Liver (tissue), 2 donors: ENCODE results near the gene SLC2A1.

ENCODE experiments used
- TF ChIP-seq, protein P1 (sequence below): IDR thresholded peaks from 2 replicates; pipeline ENCODE4 v1.6.1; 2016; ENCODE audit warnings: antibody characterized with exemption
- TF ChIP-seq, protein P2 (sequence below): fragments of 150-350 bp; IDR thresholded peaks from 2 replicates; pipeline ENCODE4 v1.5.1; 2017; ENCODE audit warnings: improper control_type of control experiment, low read depth, low read length; ENCODE audit not compliant: missing input control
- donor health status: healthy.

DNA sequence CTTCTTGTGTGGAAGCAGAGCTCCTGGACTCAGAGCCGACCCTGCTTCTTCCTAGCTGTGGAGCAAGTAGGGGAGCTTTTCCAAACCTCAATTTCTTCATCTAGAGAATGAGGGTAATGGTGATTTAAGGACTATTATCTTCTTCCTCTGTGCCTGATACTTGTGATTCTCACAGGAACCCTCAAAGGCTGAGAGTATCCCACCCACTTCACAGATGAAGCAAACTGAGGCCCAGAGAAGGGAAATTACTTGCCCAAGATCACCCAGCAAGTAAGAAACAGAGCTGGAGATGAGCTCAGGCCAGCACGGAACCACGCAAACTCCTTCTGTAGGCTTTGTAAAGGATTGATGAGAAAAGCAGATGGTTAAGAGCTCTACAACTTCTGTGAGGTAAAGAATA lies 15.1 kb upstream of the SLC2A1 start:
- TF ChIP-seq, protein P1, sequence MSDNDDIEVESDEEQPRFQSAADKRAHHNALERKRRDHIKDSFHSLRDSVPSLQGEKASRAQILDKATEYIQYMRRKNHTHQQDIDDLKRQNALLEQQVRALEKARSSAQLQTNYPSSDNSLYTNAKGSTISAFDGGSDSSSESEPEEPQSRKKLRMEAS: no peak
- TF ChIP-seq, protein P2, sequence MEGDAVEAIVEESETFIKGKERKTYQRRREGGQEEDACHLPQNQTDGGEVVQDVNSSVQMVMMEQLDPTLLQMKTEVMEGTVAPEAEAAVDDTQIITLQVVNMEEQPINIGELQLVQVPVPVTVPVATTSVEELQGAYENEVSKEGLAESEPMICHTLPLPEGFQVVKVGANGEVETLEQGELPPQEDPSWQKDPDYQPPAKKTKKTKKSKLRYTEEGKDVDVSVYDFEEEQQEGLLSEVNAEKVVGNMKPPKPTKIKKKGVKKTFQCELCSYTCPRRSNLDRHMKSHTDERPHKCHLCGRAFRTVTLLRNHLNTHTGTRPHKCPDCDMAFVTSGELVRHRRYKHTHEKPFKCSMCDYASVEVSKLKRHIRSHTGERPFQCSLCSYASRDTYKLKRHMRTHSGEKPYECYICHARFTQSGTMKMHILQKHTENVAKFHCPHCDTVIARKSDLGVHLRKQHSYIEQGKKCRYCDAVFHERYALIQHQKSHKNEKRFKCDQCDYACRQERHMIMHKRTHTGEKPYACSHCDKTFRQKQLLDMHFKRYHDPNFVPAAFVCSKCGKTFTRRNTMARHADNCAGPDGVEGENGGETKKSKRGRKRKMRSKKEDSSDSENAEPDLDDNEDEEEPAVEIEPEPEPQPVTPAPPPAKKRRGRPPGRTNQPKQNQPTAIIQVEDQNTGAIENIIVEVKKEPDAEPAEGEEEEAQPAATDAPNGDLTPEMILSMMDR: no peak
